HG03432 (cell line): ENCODE results near the gene ZNF761.

ENCODE experiments used
- ATAC-seq: cut with Tn5 transposase; IDR thresholded peaks from one replicate; pipeline ENCODE4 v1.9.1; 2021; ENCODE audit warnings: mild to moderate bottlenecking, moderate library complexity; ENCODE audit not compliant: unreplicated experiment

Gene ZNF761

DNA sequence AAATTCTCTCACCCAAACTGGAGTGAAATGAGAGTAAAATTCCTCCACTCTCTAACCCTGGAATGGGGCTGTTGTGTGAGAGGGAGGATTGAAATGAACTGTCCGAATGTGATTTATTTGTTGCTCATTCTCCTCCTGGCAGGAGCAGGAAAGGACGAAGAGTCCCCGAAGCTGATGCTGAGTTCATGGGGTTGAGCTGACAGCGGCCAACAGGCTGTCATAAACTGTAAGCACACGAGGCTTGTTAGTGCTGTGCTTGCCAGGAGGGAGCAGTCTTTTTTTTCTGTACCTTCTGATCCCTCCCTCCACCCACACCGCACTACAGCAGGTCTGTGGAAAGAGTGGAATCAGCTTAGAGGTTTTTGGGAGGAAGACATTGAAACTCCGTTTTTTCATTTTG, 73.1 kb downstream of the ZNF761 start:
- ATAC-seq: no peak

DNA sequence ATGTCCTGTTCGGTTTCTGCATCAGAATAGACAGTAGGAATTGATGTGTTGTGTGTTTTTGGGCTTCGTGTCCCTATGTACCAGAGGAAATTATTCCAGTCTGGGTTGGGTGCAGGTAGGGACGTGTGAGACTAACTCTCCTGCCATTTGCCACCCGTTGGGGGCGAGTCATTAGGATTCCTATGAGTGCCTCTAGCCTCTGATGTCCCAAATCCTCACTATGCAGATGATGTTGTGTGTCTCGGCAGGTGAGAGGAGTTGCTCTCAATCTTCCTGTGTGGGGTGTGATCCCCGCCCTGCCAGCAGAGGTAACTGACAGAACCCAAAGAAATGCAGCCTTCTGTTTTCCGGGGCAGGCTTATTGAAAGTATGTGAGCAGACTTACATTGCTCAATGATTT, 74.9 kb downstream of the ZNF761 start:
- ATAC-seq: no peak
